Stimulated activated memory B cell treated with anti-CD40 and anti-IgM and Interleukin-4, amounts not matched to agents 10 μg/mL and 1 μg/mL and 100 μg/mL, for 72 hours (primary cell): ENCODE data around the gene RNF138.
"Not testable (repeated sequence)": the region's sequence is repeated elsewhere in the genome, so short reads cannot be mapped to it uniquely, and the experiment has no call there.

ENCODE experiments used
- ATAC-seq: fragments of 150-1000 bp; cut with Tn5 transposase; 2 replicates; pipeline ENCODE4 v1.10.0; 2021
- H3K27ac Mint-ChIP-seq: one replicate; pipeline ENCODE4 v1.8.0; 2022; ENCODE audit warnings: mild to moderate bottlenecking, mixed read lengths
- H3K27me3 Mint-ChIP-seq: one replicate; pipeline ENCODE4 v1.8.0; 2022; ENCODE audit warnings: mixed read lengths
- H3K36me3 Mint-ChIP-seq: one replicate; pipeline ENCODE4 v1.8.0; 2022; ENCODE audit warnings: mixed read lengths
- H3K4me1 Mint-ChIP-seq: one replicate; pipeline ENCODE4 v1.8.0; 2022; ENCODE audit warnings: mixed read lengths
- H3K4me3 Mint-ChIP-seq: one replicate; pipeline ENCODE4 v1.8.0; 2022; ENCODE audit warnings: mild to moderate bottlenecking, moderate library complexity, mixed read lengths
- H3K9me3 Mint-ChIP-seq: one replicate; pipeline ENCODE4 v1.8.0; 2022; ENCODE audit warnings: mixed read lengths

RNF138 gene

DNA sequence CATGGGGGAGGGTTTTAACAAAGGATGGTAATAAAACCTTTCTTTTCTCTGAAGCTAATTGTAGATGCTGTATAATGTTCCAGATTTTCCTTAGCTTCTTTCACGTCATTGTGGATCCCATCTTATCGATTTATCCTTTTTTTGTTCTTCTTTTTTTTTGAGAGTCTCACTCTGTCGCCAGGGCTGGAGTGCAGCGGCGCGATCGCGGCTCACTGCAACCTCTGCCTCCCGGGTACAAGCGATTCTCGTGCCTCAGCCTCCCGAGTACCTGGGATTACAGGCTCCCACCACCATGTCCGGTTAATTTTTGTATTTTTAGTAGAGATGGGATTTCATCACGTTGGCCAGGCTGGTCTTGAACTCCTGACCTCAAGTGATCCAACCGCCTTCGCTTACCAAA is 843 bp upstream of the RNF138 start:
- not testable (repeated sequence) for H3K4me3 Mint-ChIP-seq, H3K27me3 Mint-ChIP-seq, H3K9me3 Mint-ChIP-seq, ATAC-seq
- Mint-ChIP-seq H3K36me3 (peaks cover 27% of the 10 kb centered on the region), H3K27ac (peak overlapping the region; percentile 99), H3K4me1 (peaks cover 33% of the 10 kb centered on the region)

DNA sequence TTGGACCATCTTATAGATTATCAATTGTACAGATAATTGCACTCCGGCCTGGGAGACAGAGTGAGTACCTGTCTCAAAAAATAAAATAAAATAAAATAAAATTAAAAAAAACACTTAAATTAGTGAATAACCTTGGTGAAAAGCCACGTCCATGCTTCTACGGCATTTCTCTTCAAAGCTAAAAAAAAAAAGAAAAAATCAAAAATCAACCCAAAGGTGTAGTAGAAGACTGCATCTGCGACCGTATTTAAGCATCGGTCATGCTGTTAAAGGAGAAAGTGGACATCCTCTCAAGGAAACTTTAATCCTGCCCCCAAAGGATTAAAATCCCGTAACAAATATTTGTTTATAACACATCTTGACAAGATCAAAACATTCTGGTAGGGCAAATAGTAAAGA is 350 bp upstream of the RNF138 start:
- Mint-ChIP-seq H3K27me3 (no peaks in the 10 kb centered on the region), H3K36me3 (peaks cover 32% of the 10 kb centered on the region), H3K4me1 (peaks cover 35% of the 10 kb centered on the region), H3K4me3 (peak overlapping the region; percentile 100), H3K9me3 (no peaks in the 10 kb centered on the region), H3K27ac (peak overlapping the region; percentile 99)
- ATAC-seq: no peak

DNA sequence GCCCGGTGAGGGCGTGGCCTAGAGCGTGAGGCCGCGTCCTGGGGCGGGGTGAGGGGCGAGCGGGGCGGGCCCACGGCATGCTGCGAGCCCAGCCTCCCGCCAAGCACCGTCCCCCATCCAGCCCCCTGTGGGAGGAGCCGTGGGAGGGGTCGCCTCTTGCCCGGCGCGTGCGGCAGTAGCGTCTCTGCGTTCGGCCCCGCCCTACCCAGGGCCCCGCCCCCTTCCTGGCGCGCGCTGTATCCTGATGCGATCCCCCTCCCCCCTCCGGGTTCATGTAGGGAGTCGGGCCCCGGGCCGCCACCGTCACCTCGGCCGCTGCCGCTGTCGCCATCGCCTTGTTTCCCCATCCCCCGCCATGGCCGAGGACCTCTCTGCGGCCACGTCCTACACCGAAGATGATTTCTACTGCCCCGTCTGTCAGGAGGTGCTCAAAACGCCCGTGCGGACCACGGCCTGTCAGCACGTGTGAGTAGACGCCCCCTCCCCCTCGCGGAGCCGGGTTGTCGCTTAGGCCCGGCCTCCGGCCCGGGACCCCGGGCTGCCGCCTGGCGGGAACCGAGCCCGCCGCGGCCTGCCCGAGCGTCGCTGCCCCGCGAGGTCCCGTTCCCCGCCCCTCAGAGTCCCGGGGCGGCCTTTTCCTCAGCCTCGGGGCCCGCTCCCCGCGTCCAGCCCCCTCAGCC is 888 bp downstream of the RNF138 start:
- H3K9me3 Mint-ChIP-seq: no peaks in the 10 kb centered on the region
- ATAC-seq: peak; percentile 97
- peak overlapping the region; percentile 100 for H3K4me3 Mint-ChIP-seq
- H3K4me1 Mint-ChIP-seq: peaks cover 42% of the 10 kb centered on the region
- H3K36me3 Mint-ChIP-seq: peaks cover 37% of the 10 kb centered on the region
- no peaks in the 10 kb centered on the region for H3K27me3 Mint-ChIP-seq
- peak overlapping the region; percentile 99 for H3K27ac Mint-ChIP-seq

DNA sequence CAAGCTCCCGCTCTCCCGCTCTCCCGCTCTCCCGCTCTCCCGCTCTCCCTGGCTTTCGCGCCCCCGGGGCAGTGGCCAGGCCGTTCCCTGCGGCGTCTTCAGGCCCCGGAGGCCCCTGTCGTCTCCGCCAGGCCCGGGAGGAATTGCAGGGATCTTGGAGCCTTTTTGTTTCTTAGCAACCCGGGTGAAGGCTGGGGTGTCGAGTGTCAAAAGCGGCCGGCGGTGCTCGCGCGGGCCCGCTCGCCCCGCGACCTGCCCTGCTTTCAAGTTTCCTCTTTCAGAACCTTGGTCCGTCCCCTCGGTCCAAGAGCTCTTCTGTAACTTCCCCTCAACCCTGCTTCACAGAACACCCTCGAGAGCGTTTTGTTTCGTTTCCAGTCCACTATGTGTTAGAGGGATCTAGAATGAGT is 1.4 kb downstream of the RNF138 start:
- peaks cover 42% of the 10 kb centered on the region for H3K4me1 Mint-ChIP-seq

DNA sequence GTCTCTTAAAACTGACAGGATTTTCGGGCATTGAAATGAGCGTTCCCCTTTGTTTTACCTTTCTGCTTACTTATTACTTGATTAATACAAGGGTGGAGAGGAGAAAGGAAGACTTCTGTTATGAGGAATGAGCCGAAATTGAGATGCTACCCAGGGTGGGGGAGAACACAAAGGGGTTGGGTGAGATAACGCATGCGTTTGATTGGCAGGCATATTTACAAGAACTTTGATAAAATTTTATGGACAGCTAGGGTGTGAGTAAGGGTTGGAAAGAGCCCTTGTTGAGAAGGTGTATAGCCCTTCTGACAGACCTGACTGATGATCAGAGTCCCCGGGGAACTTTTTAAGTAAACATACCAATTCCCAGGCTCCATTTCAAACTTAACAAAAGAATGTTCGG is 1.8 kb downstream of the RNF138 start:
- Mint-ChIP-seq H3K4me1 (peaks cover 42% of the 10 kb centered on the region), H3K27ac (peak overlapping the region; percentile 99), H3K27me3 (no peaks in the 10 kb centered on the region), H3K9me3 (no peaks in the 10 kb centered on the region), H3K4me3 (peak overlapping the region; percentile 100), H3K36me3 (peaks cover 41% of the 10 kb centered on the region)
- no peak for ATAC-seq

More for the DNA sequence above, 1.4 kb downstream of the RNF138 start:
- no peaks in the 10 kb centered on the region for H3K27me3 Mint-ChIP-seq
- no peaks in the 10 kb centered on the region for H3K9me3 Mint-ChIP-seq
- peak overlapping the region; percentile 99 for H3K27ac Mint-ChIP-seq
- peaks cover 41% of the 10 kb centered on the region for H3K36me3 Mint-ChIP-seq
- H3K4me3 Mint-ChIP-seq: peak overlapping the region; percentile 100
- ATAC-seq: peak; percentile 63

DNA sequence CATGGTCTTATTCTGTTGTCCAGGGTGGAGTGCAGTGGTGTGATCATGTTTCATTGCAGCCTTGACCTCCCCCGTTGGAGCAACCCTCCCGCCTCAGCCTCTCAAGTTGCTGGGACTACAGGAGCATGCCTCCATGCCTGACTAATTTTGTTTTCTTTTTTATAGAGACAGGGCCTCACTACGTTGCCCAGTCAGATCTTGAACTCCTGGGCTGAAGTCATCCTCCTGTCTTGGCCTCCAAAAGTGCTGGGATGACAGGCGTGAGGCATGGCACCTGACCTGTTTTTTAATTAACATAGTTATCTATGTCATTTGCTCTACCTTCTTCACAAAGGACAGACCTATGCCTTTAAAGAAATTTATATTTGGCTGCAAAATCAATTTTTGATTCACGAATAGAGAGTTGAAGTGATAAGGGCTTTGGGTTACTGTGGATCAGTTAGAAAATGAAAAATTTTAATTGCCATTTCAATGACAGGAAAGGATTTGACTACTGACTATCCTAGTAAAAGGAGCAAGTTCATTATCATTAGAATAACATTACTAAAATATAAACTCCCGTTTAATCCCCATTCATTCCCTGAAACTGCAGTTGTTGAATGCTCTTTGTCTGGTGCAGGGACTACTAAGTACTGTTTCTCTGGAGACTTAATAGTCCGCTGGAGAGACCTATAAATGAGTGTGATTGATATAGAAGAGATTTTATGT is 3.7 kb downstream of the RNF138 start:
- peaks cover 51% of the 10 kb centered on the region for H3K4me1 Mint-ChIP-seq
- H3K4me3 Mint-ChIP-seq: peak overlapping the region; percentile 8
- peaks cover 41% of the 10 kb centered on the region for H3K36me3 Mint-ChIP-seq
- no peaks in the 10 kb centered on the region for H3K27me3 Mint-ChIP-seq
- no peak for ATAC-seq
- peak overlapping the region; percentile 99 for H3K27ac Mint-ChIP-seq
- no peaks in the 10 kb centered on the region for H3K9me3 Mint-ChIP-seq

DNA sequence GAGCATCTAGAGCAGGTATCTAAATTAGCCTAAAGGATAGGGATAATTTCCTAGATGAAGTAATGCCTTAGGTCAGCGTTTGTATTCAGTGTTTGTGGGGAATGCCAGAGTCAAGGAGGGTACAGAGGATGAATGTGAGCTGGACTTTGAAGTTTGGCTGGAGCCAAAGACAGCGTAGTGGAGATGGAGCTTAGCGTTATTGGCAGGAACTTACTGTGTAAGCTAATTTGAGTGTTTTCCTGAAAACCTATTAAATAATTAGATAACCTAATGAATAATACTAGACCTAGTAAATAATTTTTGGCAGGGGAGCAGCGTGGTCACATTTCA is 4.2 kb downstream of the RNF138 start:
- H3K9me3 Mint-ChIP-seq: no peaks in the 10 kb centered on the region
- peaks cover 55% of the 10 kb centered on the region for H3K4me1 Mint-ChIP-seq
- no peak overlapping the region for H3K4me3 Mint-ChIP-seq
- H3K27ac Mint-ChIP-seq: peak overlapping the region; percentile 99
- H3K27me3 Mint-ChIP-seq: no peaks in the 10 kb centered on the region
- peaks cover 45% of the 10 kb centered on the region for H3K36me3 Mint-ChIP-seq
- ATAC-seq: no peak

DNA sequence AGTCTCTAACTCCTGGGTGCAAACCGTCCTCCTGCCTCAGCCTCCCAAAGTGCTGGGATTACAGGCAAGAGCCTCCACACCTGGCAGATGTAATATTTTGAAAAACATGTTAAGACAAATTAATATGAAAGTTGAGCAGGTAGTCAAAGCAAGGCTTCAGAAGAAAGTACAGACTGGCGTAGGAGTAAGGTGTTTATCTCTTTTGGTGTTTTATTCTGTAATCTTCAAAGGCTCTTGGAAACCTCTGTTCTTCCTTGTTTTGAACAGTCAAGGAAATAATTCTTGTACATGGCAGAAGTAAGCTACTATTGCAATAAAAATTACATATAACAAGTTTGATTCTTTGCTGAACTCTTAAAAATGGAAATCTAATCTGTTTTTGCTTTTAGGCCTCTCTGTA is 5.3 kb downstream of the RNF138 start:
- Mint-ChIP-seq H3K27me3 (no peaks in the 10 kb centered on the region), H3K4me3 (no peak overlapping the region), H3K4me1 (peaks cover 58% of the 10 kb centered on the region), H3K9me3 (no peaks in the 10 kb centered on the region), H3K36me3 (peaks cover 52% of the 10 kb centered on the region), H3K27ac (no peak overlapping the region)
- ATAC-seq: no peak

DNA sequence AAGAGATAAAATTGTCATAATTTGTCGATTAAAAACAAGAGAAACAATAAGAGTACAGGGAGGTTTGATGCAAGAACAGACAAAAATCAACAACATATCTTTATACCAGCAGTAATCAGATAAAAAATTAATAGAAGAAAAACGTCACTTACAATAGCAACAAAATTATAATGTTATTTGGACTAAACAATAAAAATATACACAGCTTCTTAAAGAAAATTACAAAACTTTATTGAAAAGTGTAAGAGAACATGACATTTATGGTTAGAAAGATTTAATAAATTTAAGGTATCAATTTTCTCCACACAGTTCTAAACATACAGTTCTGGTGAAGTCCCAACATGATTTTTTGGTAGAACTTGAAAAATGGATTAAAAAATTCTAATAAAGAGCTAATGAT is 12.8 kb downstream of the RNF138 start:
- Mint-ChIP-seq H3K9me3 (no peaks in the 10 kb centered on the region), H3K4me1 (peaks cover 39% of the 10 kb centered on the region), H3K36me3 (peaks cover 24% of the 10 kb centered on the region), H3K27ac (no peak overlapping the region), H3K4me3 (no peak overlapping the region), H3K27me3 (no peaks in the 10 kb centered on the region)
- ATAC-seq: no peak

DNA sequence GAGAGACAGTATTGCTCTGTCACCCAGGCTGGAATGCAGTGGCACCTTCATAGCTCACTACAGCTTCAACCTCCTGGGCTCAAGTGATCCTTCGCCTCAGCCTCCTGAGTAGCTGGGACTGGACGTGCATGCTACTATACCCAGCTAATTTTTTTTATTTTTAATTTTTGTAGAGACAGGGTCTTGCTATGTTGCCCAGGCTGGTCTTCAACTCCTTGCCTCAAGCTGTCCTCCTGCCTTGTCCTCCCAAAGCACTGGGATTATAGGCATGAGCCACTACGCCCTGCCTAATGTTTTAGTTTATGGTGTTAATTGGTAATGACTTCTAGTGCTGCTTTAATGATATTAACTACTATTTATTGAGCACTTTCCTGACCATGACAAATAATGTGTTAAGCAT is 18.3 kb downstream of the RNF138 start:
- no peak overlapping the region for H3K4me3 Mint-ChIP-seq
- H3K27me3 Mint-ChIP-seq: no peaks in the 10 kb centered on the region
- H3K4me1 Mint-ChIP-seq: peaks cover 38% of the 10 kb centered on the region
- H3K36me3 Mint-ChIP-seq: peaks cover 20% of the 10 kb centered on the region
- no peaks in the 10 kb centered on the region for H3K9me3 Mint-ChIP-seq
- ATAC-seq: no peak
- no peak overlapping the region for H3K27ac Mint-ChIP-seq

DNA sequence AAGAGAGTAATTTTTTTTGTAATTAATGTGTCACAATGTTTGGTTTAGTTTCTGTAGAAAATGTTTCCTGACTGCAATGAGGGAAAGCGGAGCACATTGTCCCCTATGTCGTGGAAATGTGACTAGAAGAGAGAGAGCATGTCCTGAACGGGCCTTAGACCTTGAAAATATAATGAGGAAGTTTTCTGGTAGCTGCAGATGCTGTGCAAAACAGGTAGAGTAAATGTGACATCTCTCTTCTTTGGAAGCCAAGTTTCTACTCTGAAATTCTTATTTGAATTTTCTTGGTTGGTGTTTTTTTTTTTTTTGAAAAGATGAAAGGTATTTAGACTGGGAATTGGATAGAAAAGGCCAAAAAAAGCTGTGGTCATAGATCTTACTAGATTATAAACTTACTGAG is 20.0 kb downstream of the RNF138 start:
- Mint-ChIP-seq H3K27me3 (no peaks in the 10 kb centered on the region), H3K36me3 (peaks cover 28% of the 10 kb centered on the region), H3K4me1 (peaks cover 23% of the 10 kb centered on the region), H3K4me3 (no peak overlapping the region), H3K9me3 (no peaks in the 10 kb centered on the region), H3K27ac (peak overlapping the region; percentile 12)
- ATAC-seq: no peak

DNA sequence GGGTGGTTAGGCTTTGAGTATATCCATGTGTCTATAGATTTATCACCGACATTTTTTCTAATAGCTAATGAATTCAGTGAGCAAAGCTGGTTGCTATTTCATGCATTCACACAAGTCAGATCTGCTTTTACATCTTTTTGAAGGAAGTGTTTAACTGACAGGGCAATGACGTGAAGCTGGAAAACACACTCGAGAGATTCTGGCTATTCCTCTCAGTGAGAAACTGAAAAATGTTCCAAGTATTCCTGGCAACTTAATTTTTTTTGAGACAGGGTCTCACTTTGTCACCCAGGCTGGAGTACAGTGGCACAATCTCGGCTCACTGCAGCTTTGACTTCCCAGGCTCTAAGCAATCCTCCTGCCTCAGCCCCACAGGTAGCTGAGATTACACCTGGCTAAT is 21.2 kb downstream of the RNF138 start:
- Mint-ChIP-seq H3K9me3 (no peaks in the 10 kb centered on the region), H3K36me3 (peaks cover 34% of the 10 kb centered on the region), H3K4me3 (no peak overlapping the region), H3K27ac (no peak overlapping the region), H3K4me1 (peaks cover 17% of the 10 kb centered on the region), H3K27me3 (no peaks in the 10 kb centered on the region)
- ATAC-seq: no peak

DNA sequence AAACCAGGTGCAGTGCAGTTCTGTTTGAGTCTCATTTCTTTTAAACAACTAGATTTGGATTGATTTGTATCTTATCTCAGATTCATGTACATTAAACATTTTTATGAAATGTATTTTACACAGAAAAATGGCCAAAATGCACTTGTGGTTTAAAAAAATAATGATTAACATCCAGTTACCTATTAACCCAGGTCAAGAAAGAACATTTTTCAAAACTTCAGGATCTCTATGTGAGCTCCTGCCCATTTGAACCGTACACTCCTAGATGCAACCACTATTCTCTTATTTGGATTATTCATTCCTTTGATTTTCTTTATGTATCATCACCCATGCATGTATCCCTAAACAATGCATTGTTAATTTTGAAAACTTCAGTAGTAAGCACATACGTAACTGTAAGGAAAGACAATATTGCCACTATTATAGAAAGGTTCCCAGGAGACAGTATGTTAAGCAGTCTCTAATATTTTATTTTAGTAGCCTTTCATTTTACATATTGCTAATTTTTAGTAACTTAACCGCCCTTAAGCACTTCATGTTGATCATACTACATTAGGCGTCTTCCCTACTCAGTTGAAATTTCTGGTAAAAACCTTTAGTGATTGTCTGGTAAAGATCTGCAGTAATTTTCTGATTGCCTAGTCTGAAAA is 22.7 kb downstream of the RNF138 start:
- no peaks in the 10 kb centered on the region for H3K27me3 Mint-ChIP-seq
- ATAC-seq: no peak
- H3K36me3 Mint-ChIP-seq: peaks cover 34% of the 10 kb centered on the region
- H3K9me3 Mint-ChIP-seq: no peaks in the 10 kb centered on the region
- no peak overlapping the region for H3K4me3 Mint-ChIP-seq
- peaks cover 17% of the 10 kb centered on the region for H3K4me1 Mint-ChIP-seq
- no peak overlapping the region for H3K27ac Mint-ChIP-seq

DNA sequence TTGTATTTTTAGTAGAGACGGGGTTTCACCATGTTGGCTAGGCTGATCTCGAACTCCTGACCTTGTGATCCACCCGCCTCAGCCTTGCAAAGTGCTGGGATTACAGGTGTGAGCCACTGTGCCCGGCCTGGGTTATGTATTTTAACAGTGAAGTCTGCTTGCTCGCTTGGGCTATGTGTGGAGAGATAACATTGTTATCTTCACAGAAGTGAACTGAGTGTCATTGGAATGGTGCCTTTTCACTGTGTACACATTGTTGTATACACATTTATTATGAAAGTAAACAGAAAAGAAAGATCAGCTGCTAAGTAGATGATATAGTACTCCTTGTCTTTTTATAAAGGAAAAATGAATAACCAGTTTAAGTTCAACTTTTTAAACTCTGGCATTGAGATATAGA is 30.4 kb downstream of the RNF138 start:
- no peak overlapping the region for H3K27ac Mint-ChIP-seq
- no peak overlapping the region for H3K4me3 Mint-ChIP-seq
- ATAC-seq: no peak
- H3K9me3 Mint-ChIP-seq: no peaks in the 10 kb centered on the region
- H3K27me3 Mint-ChIP-seq: no peaks in the 10 kb centered on the region
- peaks cover 22% of the 10 kb centered on the region for H3K36me3 Mint-ChIP-seq
- no peaks in the 10 kb centered on the region for H3K4me1 Mint-ChIP-seq

DNA sequence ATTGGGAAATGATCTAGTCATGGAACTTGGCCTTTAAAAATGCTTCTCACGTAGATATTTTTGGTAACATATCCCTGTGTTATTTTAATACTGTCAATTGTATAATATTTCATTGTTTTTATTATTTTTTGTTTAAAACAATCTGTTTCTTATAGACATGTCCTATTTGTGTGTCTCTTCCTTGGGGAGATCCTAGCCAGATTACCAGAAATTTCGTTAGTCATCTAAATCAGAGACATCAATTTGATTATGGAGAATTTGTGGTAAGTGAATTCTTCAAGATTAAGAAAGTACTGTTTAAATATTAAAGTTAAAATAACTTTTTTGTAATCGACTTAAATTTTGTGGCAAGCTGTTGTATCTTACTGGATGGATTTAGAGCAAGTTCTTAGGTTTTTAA is 34.9 kb downstream of the RNF138 start:
- no peak for ATAC-seq
- H3K4me1 Mint-ChIP-seq: no peaks in the 10 kb centered on the region
- H3K9me3 Mint-ChIP-seq: no peaks in the 10 kb centered on the region
- H3K4me3 Mint-ChIP-seq: no peak overlapping the region
- no peak overlapping the region for H3K27ac Mint-ChIP-seq
- no peaks in the 10 kb centered on the region for H3K27me3 Mint-ChIP-seq
- H3K36me3 Mint-ChIP-seq: peaks cover 23% of the 10 kb centered on the region

DNA sequence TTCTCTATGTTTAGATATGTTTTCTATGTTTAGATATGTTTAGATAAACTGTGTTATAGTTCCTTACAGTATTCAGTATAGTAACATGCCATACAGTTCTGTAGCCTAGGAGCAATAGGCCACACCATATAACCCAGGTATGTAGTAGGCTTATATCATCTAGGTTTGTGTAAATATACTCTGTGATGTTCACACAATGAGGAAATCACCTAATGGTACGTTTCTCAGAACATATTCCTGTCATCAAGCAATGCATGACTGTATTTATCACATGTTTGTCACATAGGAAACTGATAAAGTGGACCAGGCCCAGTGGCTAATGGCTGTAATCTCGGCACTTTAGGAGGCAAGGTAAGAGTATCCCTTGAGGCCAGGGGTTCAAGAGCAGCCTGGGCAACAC is 44.0 kb downstream of the RNF138 start:
- H3K9me3 Mint-ChIP-seq: no peaks in the 10 kb centered on the region
- H3K4me3 Mint-ChIP-seq: no peak overlapping the region
- no peak overlapping the region for H3K27ac Mint-ChIP-seq
- no peak for ATAC-seq
- no peaks in the 10 kb centered on the region for H3K4me1 Mint-ChIP-seq
- H3K27me3 Mint-ChIP-seq: no peaks in the 10 kb centered on the region
- peaks cover 19% of the 10 kb centered on the region for H3K36me3 Mint-ChIP-seq
